K562 (cell line): Measurements from ENCODE around the gene DNAJC11. TPM values are rescaled to one million over a fixed set of nuclear protein-coding genes. Genes with fewer than 3 reads are reported as not detected.

Experiments used
- ATF2 ChIP-seq: sonication (generic); formaldehyde crosslinking; IDR thresholded peaks from 2 replicates; pipeline ENCODE4 v1.8.1; 2022; ENCODE audit warnings: missing genetic modification reagents
- BCL6 ChIP-seq: fragments of 250-450 bp; sonication (Bioruptor Pico); IDR thresholded peaks from 2 replicates; pipeline ENCODE4 v1.4.0; 2020
- CEBPZ ChIP-seq: fragments of 150-350 bp; IDR thresholded peaks from 2 replicates; pipeline ENCODE4 v1.6.1; 2014; ENCODE audit warnings: low read depth, mild to moderate bottlenecking, low read length, borderline replicate concordance
- E2F8 ChIP-seq: fragments of 450-650 bp; IDR thresholded peaks from 2 replicates; pipeline ENCODE4 v1.7.1; 2018; ENCODE audit warnings: mild to moderate bottlenecking, low read depth; ENCODE audit not compliant: partially characterized antibody
- FOXP1 ChIP-seq: sonication (generic); formaldehyde crosslinking; IDR thresholded peaks from 2 replicates; pipeline ENCODE4 v1.8.0; 2022; ENCODE audit warnings: mild to moderate bottlenecking, missing genetic modification reagents
- HNRNPL ChIP-seq: fragments of 200-400 bp; formaldehyde crosslinking; IDR thresholded peaks from 2 replicates; pipeline ENCODE4 v1.6.1; 2017; ENCODE audit warnings: low read depth, mild to moderate bottlenecking, low read length
- HSF4 ChIP-seq: fragments of 250-450 bp; sonication (Bioruptor Pico); IDR thresholded peaks from 2 replicates; pipeline ENCODE4 v2.1.2; 2022; ENCODE audit warnings: mild to moderate bottlenecking, moderate library complexity, borderline replicate concordance
- MEIS2 ChIP-seq: fragments of 450-650 bp; IDR thresholded peaks from 2 replicates; pipeline ENCODE4 v1.6.1; 2014; ENCODE audit warnings: mild to moderate bottlenecking; ENCODE audit not compliant: partially characterized antibody
- ZNF311 ChIP-seq: fragments of 250-450 bp; sonication (Bioruptor Pico); IDR thresholded peaks from 2 replicates; pipeline ENCODE4 v1.4.0; 2020; ENCODE audit warnings: mild to moderate bottlenecking, moderate library complexity
- ZNF318 ChIP-seq, 2 experiments: fragments of 450-650 bp; IDR thresholded peaks; 2 replicates each; pipeline ENCODE4 v1.6.1; 2016; ENCODE audit warnings: mild to moderate bottlenecking in 2 of 2, borderline replicate concordance in 1 of 2, low read depth in 1 of 2, moderate library complexity in 1 of 2
- polyA plus RNA-seq, 8 experiments: library from polyadenylated mRNA; depleted of rRNA in 4 of 8; stranded (reverse) in 5 of 8; unstranded in 3 of 8; fragments of >200 nt; fragmentation: Nextera tagmentation in 2 of 8; fragmentation: Illumina TruSeq in 1 of 8; extraction: Ambion mirVana in 2 of 8; extraction: Trizol in 1 of 8; gene quantifications; 2 replicates each; pipeline versions ENCODE4 v1.2.1 to v1.2.3, GENCODE V29; 2011 to 2014; ENCODE audit warnings: inconsistent platforms in 1 of 8, missing spikeins in 1 of 8
- total RNA-seq, 7 experiments: library from RNA; depleted of rRNA in 6 of 7; stranded (reverse); fragments of >200 nt in 6 of 7; fragmentation: Illumina TruSeq in 2 of 7; extraction: Trizol in 2 of 7; gene quantifications; 2 replicates each; pipeline versions ENCODE4 v1.2.1 to v1.2.3, GENCODE V29; 2011 to 2021; ENCODE audit warnings: low replicate concordance in 1 of 7

DNAJC11 gene
- total and polyA plus RNA-seq, 9 of the 15 experiments (the other 6 are each of a cell fraction or from before 2014, with no cell fraction given) = 14.1 to 123 (median 76.6) TPM

GRCh38 chr1:6701437-6702153 lies at the start of gene DNAJC11 (continued):
- TF ChIP-seq MEIS2 = peak; percentile 72
- peak; percentile 42; the same call in 1 of the 2 replicates for TF ChIP-seq CEBPZ
- TF ChIP-seq ZNF311 (CRISPR knock-in tag) = no peak
- TF ChIP-seq HNRNPL = peak; percentile 47; the same call in 1 of the 2 replicates
- TF ChIP-seq FOXP1 (CRISPR knock-in tag) = peak; percentile 99
- TF ChIP-seq HSF4 (CRISPR knock-in tag) = no peak
- TF ChIP-seq BCL6 (CRISPR knock-in tag) = no peak
- TF ChIP-seq E2F8 = no peak
- TF ChIP-seq ATF2 (CRISPR knock-in tag) = peak; percentile 97
- no peak for TF ChIP-seq ZNF318 (IDR thresholded peaks at IDR 0.05; ENCODE audit: borderline replicate concordance in 1 of 2, low read depth in 1 of 2)
